GM19468 (cell line): Measurements from ENCODE around the gene PALLD.

Source experiments
- ATAC-seq: cut with Tn5 transposase; IDR thresholded peaks from one replicate; pipeline ENCODE4 v1.9.1; 2021; ENCODE audit warnings: mild to moderate bottlenecking, moderate library complexity, moderate number of reproducible peaks; ENCODE audit not compliant: unreplicated experiment; ENCODE audit errors: extremely low read depth

PALLD gene

DNA sequence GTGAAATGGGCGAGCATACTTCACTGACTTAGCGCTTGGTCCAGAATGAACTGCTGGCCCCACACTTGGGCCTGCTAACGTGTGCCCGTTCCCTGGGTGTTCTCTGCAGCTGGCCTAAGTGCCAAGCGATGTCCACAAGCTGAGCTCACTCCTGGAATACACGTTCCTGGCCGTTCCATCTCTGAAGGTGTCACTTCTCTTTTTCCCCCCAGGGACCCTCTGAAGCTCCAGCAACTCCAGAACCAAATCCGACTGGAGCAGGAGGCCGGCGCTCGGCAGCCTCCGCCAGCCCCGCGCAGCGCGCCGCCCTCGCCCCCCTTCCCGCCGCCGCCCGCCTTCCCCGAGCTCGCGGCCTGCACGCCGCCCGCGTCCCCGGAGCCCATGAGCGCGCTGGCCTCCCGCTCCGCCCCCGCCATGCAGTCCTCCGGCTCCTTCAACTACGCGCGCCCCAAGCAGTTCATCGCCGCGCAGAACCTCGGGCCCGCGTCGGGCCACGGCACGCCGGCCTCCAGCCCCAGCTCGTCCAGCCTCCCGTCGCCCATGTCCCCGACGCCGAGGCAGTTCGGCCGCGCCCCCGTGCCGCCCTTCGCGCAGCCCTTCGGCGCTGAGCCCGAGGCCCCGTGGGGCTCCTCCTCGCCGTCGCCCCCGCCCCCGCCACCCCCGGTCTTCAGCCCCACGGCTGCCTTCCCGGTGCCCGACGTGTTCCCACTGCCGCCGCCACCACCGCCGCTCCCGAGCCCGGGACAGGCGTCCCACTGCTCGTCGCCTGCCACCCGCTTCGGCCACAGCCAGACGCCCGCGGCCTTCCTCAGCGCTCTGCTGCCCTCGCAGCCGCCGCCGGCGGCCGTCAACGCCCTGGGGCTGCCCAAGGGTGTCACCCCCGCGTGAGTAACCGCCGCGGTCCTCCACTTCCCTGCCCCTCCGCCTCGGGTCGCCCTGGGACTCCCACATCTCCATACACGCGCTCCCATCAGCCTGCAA lies 380.9 kb downstream of the PALLD start:
- no peak for ATAC-seq

- ATAC-seq: no peak
Observed at GRCh38 chr4:168878623-168879022, 381.8 kb downstream of the PALLD start.

DNA sequence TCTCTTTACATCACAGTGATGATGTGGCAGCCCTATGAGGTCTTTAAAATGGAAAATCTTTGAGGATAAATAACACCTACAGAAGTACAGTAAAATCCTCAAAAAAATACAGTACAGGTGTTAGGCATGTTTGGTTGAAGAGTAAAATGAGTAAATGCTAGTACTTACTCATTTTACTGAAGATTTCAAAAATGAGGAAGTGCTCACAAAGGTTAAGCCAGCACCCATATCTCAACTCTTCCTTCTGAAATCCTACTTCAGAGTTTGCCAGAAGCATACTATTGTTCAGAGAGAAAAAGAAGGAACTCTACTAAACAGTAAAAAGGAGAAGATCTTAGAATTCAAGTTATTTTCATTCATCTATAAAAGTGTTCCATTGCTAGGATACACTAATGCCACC lies 382.3 kb downstream of the PALLD start:
- peak; percentile 34 for ATAC-seq

- no peak for ATAC-seq
Observed at GRCh38 chr4:168880072-168880675, 383.3 kb downstream of the PALLD start.

- ATAC-seq: no peak
Observed at GRCh38 chr4:168880811-168881595, 384.2 kb downstream of the PALLD start.

DNA sequence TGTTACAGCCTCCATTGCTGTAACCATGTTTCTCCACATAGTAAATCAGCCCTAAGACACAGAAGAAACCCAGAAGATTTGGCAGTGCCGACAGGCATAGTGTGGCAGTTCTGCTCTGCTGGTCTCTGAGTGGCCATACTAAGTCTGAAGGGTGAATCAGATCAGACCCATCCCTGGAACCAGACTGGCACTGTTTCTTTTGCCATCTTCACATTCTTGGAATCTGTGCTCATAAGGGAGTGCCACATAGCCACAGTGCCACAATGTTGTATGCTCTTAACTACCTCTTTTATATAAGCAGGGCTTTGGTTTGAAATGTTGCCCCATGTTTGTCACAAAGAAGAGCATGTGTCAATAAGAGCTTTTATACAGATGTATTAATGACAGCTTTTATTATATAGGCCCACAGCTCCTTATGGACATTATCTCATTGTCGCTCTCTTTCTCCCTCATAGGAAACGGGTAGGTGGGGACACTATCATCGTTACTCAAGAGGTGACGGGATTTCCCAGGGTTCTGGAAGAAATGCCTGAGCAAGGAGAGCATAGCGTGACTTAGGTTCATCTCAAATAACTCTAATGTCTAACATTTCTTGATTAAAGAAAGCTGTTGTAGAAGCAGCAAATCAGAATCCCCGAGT lies 385.0 kb downstream of the PALLD start:
- ATAC-seq: no peak

GRCh38 chr4:168882650-168883233 lies 385.9 kb downstream of the PALLD start:
- no peak for ATAC-seq

DNA sequence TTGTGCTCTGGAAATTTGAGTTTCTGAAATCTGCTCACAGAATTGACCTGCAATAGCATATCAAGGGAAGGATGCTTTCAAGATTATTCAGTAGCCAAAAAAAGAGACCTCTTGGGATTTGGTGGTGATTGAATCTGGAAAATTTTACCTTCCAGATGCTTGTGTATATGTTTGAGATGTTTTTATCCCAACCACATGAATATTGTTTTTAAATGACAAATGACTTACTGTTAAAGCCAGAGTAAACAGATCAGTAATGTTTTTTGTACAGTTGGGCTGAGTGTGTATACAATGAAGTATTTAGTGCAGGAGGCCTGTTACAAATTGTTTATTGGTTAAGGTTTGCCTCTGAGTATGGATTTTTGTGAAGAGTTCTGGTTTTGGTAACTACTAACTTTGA lies 386.7 kb downstream of the PALLD start:
- ATAC-seq: no peak

DNA sequence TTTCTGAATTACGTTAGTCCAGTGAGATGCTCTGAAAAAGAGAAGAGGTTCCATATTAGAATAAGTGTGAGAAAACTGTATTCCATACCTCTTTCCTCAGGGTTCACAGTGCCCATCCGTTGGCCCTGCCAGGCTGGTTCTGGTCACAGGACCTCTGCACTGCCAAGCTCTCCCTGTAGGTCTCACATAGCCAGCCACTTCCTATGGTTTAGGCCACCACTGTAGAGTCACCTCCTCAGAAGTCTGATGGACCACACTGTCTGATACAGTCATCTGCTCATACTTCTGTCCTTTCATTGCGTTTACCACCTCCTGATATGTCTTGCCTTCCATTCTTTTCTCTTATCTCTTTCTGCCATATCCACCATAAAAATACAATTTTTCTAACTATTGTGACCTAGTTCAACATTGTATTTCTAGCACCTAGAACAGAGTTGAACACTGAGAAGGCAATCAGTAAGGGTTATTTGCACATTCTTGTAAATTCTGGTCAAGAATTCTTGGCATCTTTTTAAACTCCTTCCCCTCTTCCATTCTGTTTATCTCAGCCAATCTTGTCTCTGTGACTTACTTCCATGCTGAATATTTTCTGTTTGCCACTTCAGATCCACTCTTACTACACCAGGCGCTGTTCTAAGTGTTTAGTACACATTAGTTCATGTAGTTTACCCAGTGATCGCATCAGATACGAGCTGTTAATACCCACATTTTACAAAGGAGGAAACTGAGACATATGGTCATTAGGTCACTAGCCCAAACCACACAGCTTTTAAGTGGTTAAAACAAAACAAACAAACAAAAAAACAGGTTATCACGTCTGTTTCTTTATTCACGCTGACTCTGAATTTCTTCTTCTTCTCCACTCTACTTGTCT lies 387.6 kb downstream of the PALLD start:
- ATAC-seq: no peak

GRCh38 chr4:168885400-168885799 lies 388.5 kb downstream of the PALLD start:
- ATAC-seq: no peak

DNA sequence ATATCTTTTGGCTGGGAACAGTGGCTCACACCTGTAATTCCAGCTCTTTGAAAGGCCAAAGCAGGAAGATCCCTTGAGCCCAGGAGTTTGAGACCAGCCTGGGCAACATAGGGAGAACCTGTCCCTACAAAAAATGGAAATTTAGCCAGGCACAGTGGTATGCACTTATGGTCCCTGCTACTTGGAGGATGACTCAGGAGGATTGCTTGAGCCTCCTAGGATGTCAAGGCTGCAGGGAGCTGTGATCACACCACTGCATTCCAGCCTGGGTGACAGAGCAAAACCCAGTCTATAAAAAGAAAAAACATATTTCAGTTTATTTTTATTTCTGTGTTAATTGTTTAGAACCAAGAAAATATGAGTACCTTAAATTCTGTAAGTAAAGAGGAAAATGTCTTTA lies 389.5 kb downstream of the PALLD start:
- ATAC-seq: no peak

DNA sequence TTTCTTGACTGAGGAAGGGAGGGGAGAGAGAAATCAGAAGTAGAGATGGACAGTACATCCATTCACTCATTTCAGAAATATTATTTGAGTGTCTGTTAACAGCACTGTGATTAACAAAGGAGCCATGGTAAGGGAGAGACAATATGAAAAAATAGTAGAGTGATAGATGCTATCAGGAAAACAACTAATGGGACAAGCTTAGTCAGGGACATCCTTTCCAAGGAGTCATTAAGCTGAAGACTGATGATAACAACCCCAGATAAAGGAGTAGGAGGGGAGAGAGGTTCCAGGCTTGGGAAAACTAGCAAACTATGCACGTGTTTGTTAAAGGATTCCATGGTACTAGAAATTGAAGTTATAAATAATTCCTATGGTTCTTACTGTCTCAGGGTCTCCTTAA lies 391.0 kb downstream of the PALLD start:
- ATAC-seq: no peak

GRCh38 chr4:168888715-168889215 lies 391.9 kb downstream of the PALLD start:
- no peak for ATAC-seq

GRCh38 chr4:168891086-168891485 lies 394.2 kb downstream of the PALLD start:
- ATAC-seq: no peak

DNA sequence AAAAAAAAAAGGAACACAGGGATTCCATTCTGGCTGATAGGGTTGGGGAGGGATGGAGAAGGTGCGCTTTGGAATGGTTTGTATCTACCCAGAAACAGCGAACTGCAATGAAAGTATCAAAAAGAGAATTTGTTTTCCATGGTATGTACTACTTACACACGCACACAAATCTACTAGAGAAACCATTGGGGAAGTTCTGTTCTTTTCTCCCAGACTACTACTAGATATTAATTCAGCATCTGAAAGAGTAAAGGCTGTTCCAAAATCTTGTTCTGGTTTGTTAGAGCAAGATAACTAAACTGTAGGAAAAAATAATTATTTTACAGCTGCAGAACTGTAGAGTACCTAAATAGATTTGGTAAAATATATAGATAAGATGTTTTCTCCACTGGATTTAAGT lies 394.8 kb downstream of the PALLD start:
- ATAC-seq: no peak

GRCh38 chr4:168892475-168892874 lies 395.6 kb downstream of the PALLD start:
- ATAC-seq: no peak

- no peak for ATAC-seq
Observed at GRCh38 chr4:168893205-168893604, 396.4 kb downstream of the PALLD start.

GRCh38 chr4:168893807-168894206 lies 397.0 kb downstream of the PALLD start:
- no peak for ATAC-seq

DNA sequence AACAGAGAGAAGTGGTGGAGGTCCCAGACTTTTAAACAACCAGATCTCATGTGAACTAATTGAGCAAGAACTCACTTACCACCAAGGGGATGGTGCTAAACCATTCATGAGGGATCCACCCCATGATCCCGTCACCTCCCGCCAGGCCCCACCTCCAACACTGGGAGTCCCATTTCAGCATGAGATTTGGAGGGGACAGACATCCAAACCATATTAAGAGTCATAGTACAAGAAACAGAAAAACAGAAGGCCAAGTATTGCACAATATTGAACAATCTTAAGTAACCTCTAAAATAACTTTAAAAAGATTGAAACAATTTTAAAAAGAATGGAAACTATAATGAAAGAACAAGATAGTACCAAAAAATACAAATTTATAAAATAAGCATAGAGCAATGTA lies 403.2 kb downstream of the PALLD start:
- no peak for ATAC-seq
